GM21786 (cell line): ENCODE data around the gene TAPBP.

Experiments
- ATAC-seq: cut with Tn5 transposase; IDR thresholded peaks from one replicate; pipeline ENCODE4 v1.9.1; 2021; ENCODE audit not compliant: unreplicated experiment

Gene TAPBP

DNA sequence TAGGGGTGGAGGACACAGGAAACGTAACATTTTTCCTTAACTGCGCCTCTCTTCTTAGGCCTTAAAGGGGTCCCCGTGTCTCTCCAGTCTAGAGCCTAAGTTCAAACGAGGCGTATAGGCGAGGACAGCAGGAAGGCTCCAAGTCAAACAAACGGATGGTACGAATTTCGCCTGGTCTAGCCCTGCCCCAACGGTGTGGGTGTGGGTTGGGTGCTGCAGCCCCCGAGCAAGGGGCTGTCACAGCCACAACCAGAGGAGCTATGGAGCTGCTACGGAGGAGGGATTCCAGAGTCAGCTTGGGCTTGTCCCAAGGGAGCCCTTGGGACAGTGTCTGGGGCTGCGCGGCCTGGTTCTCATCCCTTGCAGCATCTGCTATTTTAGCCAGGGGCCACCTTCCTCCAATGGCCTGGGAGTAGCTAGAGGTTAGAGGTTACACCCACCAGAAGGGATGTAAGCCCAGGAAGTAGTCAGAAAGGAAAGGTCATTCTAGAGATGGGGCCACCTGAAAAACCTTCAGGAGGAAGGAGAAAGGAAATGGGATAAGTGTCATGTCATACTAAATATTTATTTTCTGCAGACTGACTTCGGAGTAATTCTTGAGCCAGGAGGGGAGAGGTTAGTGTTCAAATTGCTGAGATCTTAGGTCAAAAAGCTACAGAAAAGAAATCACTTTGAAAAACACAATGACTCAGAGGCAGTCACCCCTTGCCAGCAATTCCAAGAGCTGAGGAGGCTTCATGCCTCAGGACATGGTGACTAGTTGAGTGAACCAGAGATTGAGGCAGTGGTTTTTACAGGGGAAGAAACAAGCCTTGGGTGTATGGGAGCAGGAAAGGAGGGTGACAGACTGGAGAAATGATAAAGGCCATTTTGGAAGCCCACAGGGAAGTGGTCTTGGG lies 63.9 kb downstream of the TAPBP start:
- no peak for ATAC-seq
